ENCODE results near the gene NXNL1. TPM values are rescaled to one million over a fixed set of nuclear protein-coding genes. Genes with fewer than 3 reads are reported as not detected.

The NXNL1 gene
- total RNA-seq, 1 experiment from 2014 or later = not detected

DNA sequence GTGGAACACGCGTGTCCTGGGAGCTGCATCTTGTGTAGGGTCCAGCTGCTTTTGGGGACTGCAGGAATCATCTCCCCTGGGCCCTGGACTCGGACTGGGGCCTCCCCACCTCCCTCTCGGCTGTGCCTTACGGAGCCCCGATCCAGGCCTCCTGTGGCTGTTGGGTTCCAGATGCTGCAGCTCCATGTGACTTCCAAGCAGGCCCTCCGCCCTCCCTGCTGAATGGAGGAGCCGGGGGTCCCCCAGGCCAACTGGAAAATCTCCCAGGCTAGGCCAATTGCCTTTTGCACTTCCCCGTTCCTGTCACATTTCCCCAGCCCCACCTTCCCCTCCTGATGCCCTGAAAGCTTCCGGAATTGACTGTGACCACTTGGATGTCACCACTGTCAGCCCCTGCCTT is 44.5 kb upstream of the NXNL1 start:
- ChIA-PET CTCF (interaction anchor here (1.6 kb wide), 1 partner anchor 9 kb away, joined by 8 read pairs; no protein-coding TSS in a partner anchor), POLR2A (interaction anchor here (0.5 to 1.1 kb wide), 2 partner anchors 71 to 173 kb away, joined by 3 read pairs; no protein-coding TSS in a partner anchor), RAD21 (ENCODE audit: low non-redundant PET in 1 of 2, low total read pairs in 2 of 2, uncharacterized antibody in 2 of 2, unreplicated experiment in 2 of 2) (no interaction called here)
- BruUV-seq (replicated peaks) = no TSS peak
- H3K4me1 ChIP-seq (ENCODE audit: control insufficient read depth in 1 of 2, insufficient read depth in 2 of 2, low read length in 2 of 2) = peaks cover 32 to 45% of the 10 kb centered on the region in 2 experiments
- H2AFZ ChIP-seq (ENCODE audit: low read depth, low read length, poor library complexity, severe bottlenecking) = no peak overlapping the region
- H3K27ac ChIP-seq (ENCODE audit: low read depth, low read length) = no peak overlapping the region; the same call in 1 of the 2 replicates
- H3K27me3 ChIP-seq (ENCODE audit: insufficient read depth, low read length) = no peaks in the 10 kb centered on the region
- TF ChIP-seq CTCF (IDR thresholded peaks at IDR 0.05 in 2 of 3, conservative IDR thresholded peaks at IDR 0.05 in 1 of 3; ENCODE audit: borderline replicate concordance in 1 of 3, insufficient read depth in 1 of 3, low read depth in 2 of 3, low read length in 2 of 3) = no peak
- TF ChIP-seq RAD21 (IDR thresholded peaks at IDR 0.05; ENCODE audit: low read depth) = no peak
- TF ChIP-seq CEBPB (IDR thresholded peaks at IDR 0.05; ENCODE audit: low read depth) = no peak
- TF ChIP-seq EZH2phosphoT487 (IDR thresholded peaks at IDR 0.05; ENCODE audit: borderline replicate concordance) = no peak
- TF ChIP-seq, protein P1, sequence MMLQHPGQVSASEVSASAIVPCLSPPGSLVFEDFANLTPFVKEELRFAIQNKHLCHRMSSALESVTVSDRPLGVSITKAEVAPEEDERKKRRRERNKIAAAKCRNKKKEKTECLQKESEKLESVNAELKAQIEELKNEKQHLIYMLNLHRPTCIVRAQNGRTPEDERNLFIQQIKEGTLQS (IDR thresholded peaks at IDR 0.05) = no peak
- TF ChIP-seq, protein P2, sequence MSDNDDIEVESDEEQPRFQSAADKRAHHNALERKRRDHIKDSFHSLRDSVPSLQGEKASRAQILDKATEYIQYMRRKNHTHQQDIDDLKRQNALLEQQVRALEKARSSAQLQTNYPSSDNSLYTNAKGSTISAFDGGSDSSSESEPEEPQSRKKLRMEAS (IDR thresholded peaks at IDR 0.05) = no peak
- TF ChIP-seq POLR2AphosphoS5 (IDR thresholded peaks at IDR 0.05; ENCODE audit: low read depth, low read length) = no peak; the same call in 1 of the 2 replicates
- no peak for TF ChIP-seq ZFX (IDR thresholded peaks at IDR 0.05)
- TF ChIP-seq, protein P3, sequence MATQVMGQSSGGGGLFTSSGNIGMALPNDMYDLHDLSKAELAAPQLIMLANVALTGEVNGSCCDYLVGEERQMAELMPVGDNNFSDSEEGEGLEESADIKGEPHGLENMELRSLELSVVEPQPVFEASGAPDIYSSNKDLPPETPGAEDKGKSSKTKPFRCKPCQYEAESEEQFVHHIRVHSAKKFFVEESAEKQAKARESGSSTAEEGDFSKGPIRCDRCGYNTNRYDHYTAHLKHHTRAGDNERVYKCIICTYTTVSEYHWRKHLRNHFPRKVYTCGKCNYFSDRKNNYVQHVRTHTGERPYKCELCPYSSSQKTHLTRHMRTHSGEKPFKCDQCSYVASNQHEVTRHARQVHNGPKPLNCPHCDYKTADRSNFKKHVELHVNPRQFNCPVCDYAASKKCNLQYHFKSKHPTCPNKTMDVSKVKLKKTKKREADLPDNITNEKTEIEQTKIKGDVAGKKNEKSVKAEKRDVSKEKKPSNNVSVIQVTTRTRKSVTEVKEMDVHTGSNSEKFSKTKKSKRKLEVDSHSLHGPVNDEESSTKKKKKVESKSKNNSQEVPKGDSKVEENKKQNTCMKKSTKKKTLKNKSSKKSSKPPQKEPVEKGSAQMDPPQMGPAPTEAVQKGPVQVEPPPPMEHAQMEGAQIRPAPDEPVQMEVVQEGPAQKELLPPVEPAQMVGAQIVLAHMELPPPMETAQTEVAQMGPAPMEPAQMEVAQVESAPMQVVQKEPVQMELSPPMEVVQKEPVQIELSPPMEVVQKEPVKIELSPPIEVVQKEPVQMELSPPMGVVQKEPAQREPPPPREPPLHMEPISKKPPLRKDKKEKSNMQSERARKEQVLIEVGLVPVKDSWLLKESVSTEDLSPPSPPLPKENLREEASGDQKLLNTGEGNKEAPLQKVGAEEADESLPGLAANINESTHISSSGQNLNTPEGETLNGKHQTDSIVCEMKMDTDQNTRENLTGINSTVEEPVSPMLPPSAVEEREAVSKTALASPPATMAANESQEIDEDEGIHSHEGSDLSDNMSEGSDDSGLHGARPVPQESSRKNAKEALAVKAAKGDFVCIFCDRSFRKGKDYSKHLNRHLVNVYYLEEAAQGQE (IDR thresholded peaks at IDR 0.05; ENCODE audit: low read depth) = no peak
- no peak for TF ChIP-seq SIN3A (IDR thresholded peaks at IDR 0.05; ENCODE audit: low read depth)
- TF ChIP-seq EZH2 (IDR thresholded peaks at IDR 0.05) = no peak
- no peak overlapping the region for H3K4me3 ChIP-seq (replicated peaks in 1 of 2; ENCODE audit: low read depth in 1 of 2, low read length in 2 of 2)
- DNase-seq (ENCODE audit: low read depth, low spot score) = no peak
- ATAC-seq = no peak
- intact Hi-C loops (cut with micrococcal nuclease) = no loop called here
- no peak overlapping the region for H3K4me2 ChIP-seq (ENCODE audit: low read length)
- peaks cover 59% of the 10 kb centered on the region for H3K79me2 ChIP-seq (ENCODE audit: insufficient read depth, low read length)
- no peaks in the 10 kb centered on the region for H4K20me1 ChIP-seq (ENCODE audit: insufficient read depth)
- H3K9me2 ChIP-seq (ENCODE audit: insufficient read depth) = no peaks in the 10 kb centered on the region
- no peaks in the 10 kb centered on the region; a peak in 1 of 4 replicates for H3K36me3 ChIP-seq (ENCODE audit: control insufficient read depth in 1 of 2, insufficient read depth in 2 of 2, low read length in 2 of 2)
- H3K9me3 ChIP-seq (ENCODE audit: control insufficient read depth in 1 of 2, insufficient read depth in 1 of 2, low read depth in 1 of 2, low read length in 2 of 2) = no peaks in the 10 kb centered on the region
- no peak overlapping the region for H3K9ac ChIP-seq (ENCODE audit: low read length)
